AG04450 (cell line): ENCODE data around the gene HNRNPD. TPM values are rescaled to one million over a fixed set of nuclear protein-coding genes. Genes with fewer than 3 reads are reported as not detected.
"Not testable (repeated sequence)": the region's sequence is repeated elsewhere in the genome, so short reads cannot be mapped to it uniquely, and the experiment has no call there.

Experiments
- CTCF ChIA-PET: fragments of 300-600, 350-600 bp; formaldehyde crosslinking; extraction: SDS; loops from one replicate; lab custom pipeline; 2022; ENCODE audit warnings: antibody characterized with exemption, inconsistent platforms; lab: Charles Lee
- POLR2A ChIA-PET: fragments of 350-600 bp; formaldehyde crosslinking; extraction: SDS; loops from one replicate; lab custom pipeline; 2021; ENCODE audit warnings: antibody characterized with exemption, inconsistent platforms; lab: Yijun Ruan, JAX
- DNase-seq: peaks from one replicate; pipeline ENCODE4 v3.0.0-alpha.2; 2011; ENCODE audit warnings: low read depth, low spot score
- H3K27ac ChIP-seq: one replicate; pipeline ENCODE4 v1.5.1; 2012; ENCODE audit warnings: low read depth, low read length, control low read depth
- H3K27me3 ChIP-seq: one replicate; pipeline ENCODE4 v1.6.0; 2012; ENCODE audit warnings: low read length; ENCODE audit not compliant: control insufficient read depth, insufficient read depth
- H3K4me3 ChIP-seq: 2 replicates; pipeline ENCODE4 v1.5.1; 2011; ENCODE audit warnings: mild to moderate bottlenecking, low read depth, low read length, control low read depth
- H3K9me3 ChIP-seq: 2 replicates; pipeline ENCODE4 v1.5.1; 2012; ENCODE audit warnings: low read length; ENCODE audit not compliant: control insufficient read depth, insufficient read depth
- CTCF ChIP-seq: IDR thresholded peaks from 2 replicates; pipeline ENCODE4 v1.5.1; 2011; ENCODE audit warnings: low read depth, low read length, control low read depth, inconsistent platforms
- polyA plus RNA-seq: library from polyadenylated mRNA; depleted of rRNA; stranded (reverse); fragments of >200 nt; gene quantifications from 2 replicates; pipeline ENCODE4 v1.2.3, GENCODE V29; 2011

Gene HNRNPD
- polyA plus RNA-seq, 1 experiment, result 93.8 TPM

DNA sequence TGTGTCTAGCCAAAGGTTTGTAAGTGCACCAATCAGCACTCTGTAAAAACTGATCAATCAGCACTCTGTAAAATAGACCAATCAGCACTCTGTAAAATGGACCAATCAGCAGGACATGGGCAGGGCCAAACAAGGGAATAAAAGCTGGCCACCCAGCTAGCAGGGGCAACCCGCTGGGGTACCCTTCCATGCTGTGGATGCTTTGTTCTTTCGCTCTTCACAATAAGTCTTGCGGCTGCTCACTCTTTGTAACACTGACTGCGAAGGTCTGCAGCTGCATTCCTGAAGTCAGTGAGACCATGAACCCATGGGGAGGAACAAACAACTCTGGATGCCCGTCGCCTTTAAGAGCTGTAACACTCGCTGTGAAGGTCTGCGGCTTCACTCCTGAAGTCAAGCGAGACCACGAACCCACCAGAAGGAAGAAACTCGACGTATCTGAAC, 42.2 kb upstream of the HNRNPD start:
- CTCF ChIA-PET, result no interaction called here
- Histone ChIP-seq H3K27ac (no peak overlapping the region), H3K9me3 (peaks cover 2% of the 10 kb centered on the region; the same call in 1 of the 2 replicates), H3K4me3 (no peak overlapping the region), H3K27me3 (no peaks in the 10 kb centered on the region)
- no peak for TF ChIP-seq CTCF
- POLR2A ChIA-PET, result interaction anchor here (1.6 kb wide), 1 partner anchor 13 kb away, joined by 7 read pairs; no protein-coding TSS in a partner anchor
- no peak for DNase-seq

DNA sequence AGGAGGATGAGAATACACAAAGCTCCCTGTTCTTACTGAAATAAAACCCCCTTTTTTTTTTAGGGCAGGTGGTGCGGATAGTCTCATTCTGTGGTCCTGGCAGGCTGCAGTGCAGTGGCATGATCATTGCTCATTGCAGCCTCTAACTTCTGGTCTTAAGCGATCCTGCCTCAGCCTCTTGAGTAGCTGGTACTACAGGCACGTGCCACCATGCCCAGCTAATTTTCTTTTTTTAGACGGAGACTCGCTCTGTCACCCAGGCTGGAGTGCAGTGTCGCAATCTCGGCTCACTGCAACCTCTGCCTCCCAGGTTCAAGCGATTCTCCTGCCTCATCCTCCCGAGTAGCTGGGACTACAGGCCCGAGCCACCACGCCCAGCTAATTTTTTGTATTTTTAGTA, 41.3 kb upstream of the HNRNPD start:
- CTCF ChIA-PET, DNase-seq, H3K4me3 ChIP-seq, H3K27me3 ChIP-seq, H3K27ac ChIP-seq, H3K9me3 ChIP-seq: not testable (repeated sequence)
- POLR2A ChIA-PET, result interaction anchor here (1.6 kb wide), 1 partner anchor 14 kb away, joined by 7 read pairs; no protein-coding TSS in a partner anchor

- CTCF ChIA-PET, result no interaction called here
- no peaks in the 10 kb centered on the region for H3K9me3 ChIP-seq
- no peak overlapping the region for H3K27ac ChIP-seq
- DNase-seq, result no peak
- TF ChIP-seq CTCF, result no peak
- no peaks in the 10 kb centered on the region for H3K27me3 ChIP-seq
- POLR2A ChIA-PET, result no interaction called here
- no peak overlapping the region for H3K4me3 ChIP-seq
Measured at GRCh38 chr4:82403725-82404124, 29.9 kb upstream of the HNRNPD start.

GRCh38 chr4:82402196-82402775, 28.5 kb upstream of the HNRNPD start:
- no peak for DNase-seq
- ChIA-PET POLR2A (no interaction called here), CTCF (no interaction called here)
- no peaks in the 10 kb centered on the region for H3K27me3 ChIP-seq
- no peak overlapping the region for H3K27ac ChIP-seq
- no peak overlapping the region for H3K4me3 ChIP-seq
- H3K9me3 ChIP-seq, result no peaks in the 10 kb centered on the region
- TF ChIP-seq CTCF, result no peak

DNA sequence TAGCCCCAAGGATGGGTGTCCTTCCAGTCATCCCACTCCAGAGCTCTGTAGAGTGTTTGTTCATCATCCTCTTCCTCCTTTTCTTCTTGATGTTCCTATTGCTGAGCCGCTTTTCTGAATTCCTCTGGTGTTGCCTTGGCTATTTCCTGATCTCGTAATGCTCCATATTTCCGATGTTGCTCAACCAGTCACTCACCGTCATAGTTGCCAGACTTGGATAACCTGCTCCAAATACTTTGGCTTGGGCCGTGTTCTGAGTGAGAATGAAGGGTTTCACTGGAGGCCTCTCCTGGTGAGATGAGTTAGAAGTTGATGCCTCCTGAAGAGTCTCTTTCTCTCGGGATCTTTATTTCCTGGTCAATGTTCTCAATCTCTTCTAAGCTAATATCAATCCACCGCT, 27.8 kb upstream of the HNRNPD start:
- Histone ChIP-seq H3K27ac (no peak overlapping the region), H3K9me3 (no peaks in the 10 kb centered on the region), H3K27me3 (no peaks in the 10 kb centered on the region), H3K4me3 (no peak overlapping the region)
- CTCF ChIA-PET, result no interaction called here
- no peak for TF ChIP-seq CTCF
- DNase-seq, result no peak
- POLR2A ChIA-PET, result no interaction called here
